Activated T-cell treated with anti-CD3 and anti-CD28 coated beads for 1 hour (primary cell): ENCODE data around the gene KRTAP5-4.
"Not testable (repeated sequence)": the region's sequence is repeated elsewhere in the genome, so short reads cannot be mapped to it uniquely, and the experiment has no call there.

Experiments used
- DNase-seq: peaks from one replicate; pipeline ENCODE4 v3.0.0-alpha.2; 2020; ENCODE audit warnings: low read depth

KRTAP5-4 gene

GRCh38 chr11:1637628-1638027 is 15.7 kb upstream of the KRTAP5-4 start:
- DNase-seq, result no peak

GRCh38 chr11:1636291-1636950 is 14.5 kb upstream of the KRTAP5-4 start:
- DNase-seq, result no peak

- DNase-seq, result no peak
Measured at GRCh38 chr11:1633864-1634263, 11.9 kb upstream of the KRTAP5-4 start.

- DNase-seq, result no peak
Measured at GRCh38 chr11:1632053-1632714, 10.2 kb upstream of the KRTAP5-4 start.

- DNase-seq, result no peak
Measured at GRCh38 chr11:1631066-1631568, 9.2 kb upstream of the KRTAP5-4 start.

- DNase-seq, result no peak
Measured at GRCh38 chr11:1630271-1630670, 8.3 kb upstream of the KRTAP5-4 start.

- DNase-seq, result no peak
Measured at GRCh38 chr11:1629326-1630185, 7.6 kb upstream of the KRTAP5-4 start, which contains the start of gene KRTAP5-5. Gene KRTAP5-5 (plus strand): TSS chr11:1629775. CDS start chr11:1629841, 66 bp downstream.

GRCh38 chr11:1628506-1629325 is 6.8 kb upstream of the KRTAP5-4 start:
- DNase-seq, result peak; percentile 32

GRCh38 chr11:1625541-1625940 is 3.6 kb upstream of the KRTAP5-4 start:
- DNase-seq, result no peak

- DNase-seq, result no peak
Measured at GRCh38 chr11:1624621-1625020, 2.7 kb upstream of the KRTAP5-4 start.

GRCh38 chr11:1623716-1624115 is 1.8 kb upstream of the KRTAP5-4 start:
- DNase-seq, result no peak

- no peak for DNase-seq
Measured at GRCh38 chr11:1619449-1619848, 2.5 kb downstream of the KRTAP5-4 start.

GRCh38 chr11:1618231-1618630 is 3.7 kb downstream of the KRTAP5-4 start:
- DNase-seq, result no peak

GRCh38 chr11:1608363-1608762 is 13.6 kb downstream of the KRTAP5-4 start, which contains the start of gene KRTAP5-3:
Gene KRTAP5-3 (minus strand): TSS chr11:1608463. CDS start chr11:1608385, 78 bp downstream.
- no peak for DNase-seq

- not testable (repeated sequence) for DNase-seq
Measured at GRCh38 chr11:1607901-1608300, 14.0 kb downstream of the KRTAP5-4 start.

- DNase-seq, result not testable (repeated sequence)
Measured at GRCh38 chr11:1607156-1607845, 14.6 kb downstream of the KRTAP5-4 start.

- DNase-seq, result not testable (repeated sequence)
Measured at GRCh38 chr11:1605923-1606322, 16.0 kb downstream of the KRTAP5-4 start.

- no peak for DNase-seq
Measured at GRCh38 chr11:1604711-1605110, 17.2 kb downstream of the KRTAP5-4 start.

GRCh38 chr11:1604181-1604580 is 17.8 kb downstream of the KRTAP5-4 start:
- DNase-seq, result no peak

- no peak for DNase-seq
Measured at GRCh38 chr11:1603629-1604028, 18.3 kb downstream of the KRTAP5-4 start.

GRCh38 chr11:1601663-1602062 is 20.3 kb downstream of the KRTAP5-4 start:
- not testable (repeated sequence) for DNase-seq
